Frontal cortex (tissue), 4 donors: ENCODE results near the gene ISLR. TPM values are rescaled to one million over a fixed set of nuclear protein-coding genes. Genes with fewer than 3 reads are reported as not detected.

Source experiments
- DNase-seq, 2 donors: peaks; one replicate each; pipeline ENCODE4 v3.0.0; 2012; ENCODE audit warnings: low spot score in 2 of 2
- FAIRE-seq: peaks from 2 replicates; lab custom pipeline; 2012; peaks lifted over from hg19 to GRCh38; lab: Jason Lieb, UNC
- total RNA-seq: library from RNA; depleted of rRNA; stranded (reverse); fragments of >200 nt; gene quantifications from one replicate; pipeline ENCODE4 v1.2.3, GENCODE V29; 2014
- donor health status: control.
- donor health status: control.
- donor health status: control.

Gene ISLR
- total RNA-seq, 1 donor from 2014 or later: 12.6 TPM

DNA sequence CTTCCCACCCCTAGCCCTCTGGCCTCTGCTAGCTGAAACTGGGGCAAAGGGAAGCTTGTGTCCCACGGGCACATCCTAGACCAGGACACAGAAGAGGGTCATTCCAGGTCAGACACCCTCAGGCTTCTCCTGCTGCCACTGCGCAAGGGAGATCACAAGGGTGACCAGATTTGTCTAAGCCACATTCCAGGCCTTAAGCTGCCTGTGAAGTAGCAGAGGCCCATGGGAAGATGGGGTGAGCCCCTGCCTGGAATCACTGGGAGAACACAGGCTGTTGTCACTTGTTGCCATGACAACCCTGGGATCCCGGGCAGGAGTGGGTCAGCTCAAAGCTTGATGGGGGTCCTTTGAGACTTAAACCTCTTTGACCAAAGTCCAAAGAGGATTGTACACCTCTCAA lies 18.3 kb downstream of the ISLR start:
- no peak for DNase-seq
- FAIRE-seq: no peak

DNA sequence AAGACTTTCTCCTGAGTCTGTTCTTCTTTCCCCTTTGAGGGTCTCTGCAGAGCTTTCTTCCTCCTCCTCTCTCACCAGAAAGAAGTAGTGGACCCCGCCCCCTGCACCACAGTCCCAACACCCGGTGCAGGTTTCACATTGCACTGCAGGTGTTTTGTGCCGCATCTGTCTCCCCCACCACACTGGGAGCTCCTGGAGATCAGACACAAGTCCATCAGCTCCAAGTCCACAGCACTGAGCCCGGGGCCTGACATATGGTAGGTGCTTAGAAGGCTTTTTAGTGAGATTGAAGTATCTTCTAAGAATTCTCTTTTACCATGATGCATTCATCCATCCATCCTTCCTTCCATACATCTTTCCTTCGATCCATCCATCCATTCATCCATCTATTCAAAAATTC lies 19.2 kb downstream of the ISLR start:
- FAIRE-seq (no peak), DNase-seq (no peak)

DNA sequence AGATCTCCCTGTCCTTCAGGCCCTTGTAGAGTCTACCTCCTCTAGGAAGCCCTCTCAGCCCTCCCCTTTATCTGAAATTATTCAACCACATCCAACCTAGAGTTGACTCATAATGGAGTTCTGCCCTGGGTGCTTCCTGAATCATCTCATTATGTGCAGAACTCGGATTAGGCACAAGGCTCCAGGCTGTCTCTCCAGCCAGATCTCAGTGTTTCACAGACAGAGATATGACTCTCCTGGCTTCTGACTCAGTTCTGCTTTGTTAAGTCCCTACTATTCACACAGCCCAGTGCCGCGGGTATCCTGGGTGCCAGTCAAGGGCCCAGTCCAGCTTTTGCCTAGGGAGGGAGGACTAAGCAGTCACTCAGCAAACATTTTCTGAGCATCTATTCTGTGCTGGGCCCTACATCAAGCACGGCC lies 19.8 kb downstream of the ISLR start:
- no peak for FAIRE-seq
- DNase-seq: no peak

DNA sequence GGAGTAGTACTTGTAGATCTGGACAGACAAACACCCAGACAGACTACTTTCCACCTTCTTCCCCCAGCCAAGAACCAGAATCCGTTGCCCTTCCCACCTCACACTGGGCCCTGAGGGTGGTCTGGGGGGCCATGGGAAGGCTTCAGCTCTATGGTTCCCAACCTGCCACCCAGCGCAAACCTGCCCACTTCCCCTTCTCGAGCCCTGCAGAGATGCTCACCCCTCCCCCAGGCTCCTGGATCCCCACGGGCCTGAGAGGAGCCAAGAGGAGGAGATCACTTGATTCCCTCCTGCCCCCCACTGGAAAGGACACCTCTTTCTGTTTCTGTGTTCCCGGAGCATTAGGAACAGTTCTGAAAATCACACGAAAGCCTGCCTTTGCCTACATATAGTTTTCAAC lies 20.4 kb downstream of the ISLR start:
- no peak for FAIRE-seq

GRCh38 chr15:74194572-74195559 lies 21.4 kb downstream of the ISLR start:
- no peak for FAIRE-seq

More for the DNA sequence above, 20.4 kb downstream of the ISLR start:
- no peak for DNase-seq

DNA sequence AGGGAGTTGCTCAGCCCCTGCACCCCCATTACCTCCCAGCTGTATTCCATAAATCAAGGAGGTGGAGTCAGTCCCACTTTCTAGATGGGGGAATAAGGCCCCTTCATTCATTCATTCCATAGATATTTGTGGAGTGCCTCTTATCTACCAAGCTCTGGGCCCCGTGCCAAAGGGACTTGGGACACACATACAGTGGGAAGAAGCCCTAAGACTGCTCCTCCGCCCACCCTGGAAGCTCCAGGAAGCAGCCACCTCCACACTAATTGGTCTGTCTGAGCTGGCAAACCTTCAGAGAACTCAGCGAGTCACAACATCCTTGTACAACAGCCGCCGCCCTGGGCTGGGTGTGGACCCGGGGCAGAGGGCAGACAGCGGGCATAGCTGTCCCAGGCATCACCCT lies 22.7 kb downstream of the ISLR start:
- DNase-seq (peak in 1 of 2 donors; percentile 44), FAIRE-seq (no peak)

More at GRCh38 chr15:74194572-74195559, 21.4 kb downstream of the ISLR start:
- no peak for DNase-seq

DNA sequence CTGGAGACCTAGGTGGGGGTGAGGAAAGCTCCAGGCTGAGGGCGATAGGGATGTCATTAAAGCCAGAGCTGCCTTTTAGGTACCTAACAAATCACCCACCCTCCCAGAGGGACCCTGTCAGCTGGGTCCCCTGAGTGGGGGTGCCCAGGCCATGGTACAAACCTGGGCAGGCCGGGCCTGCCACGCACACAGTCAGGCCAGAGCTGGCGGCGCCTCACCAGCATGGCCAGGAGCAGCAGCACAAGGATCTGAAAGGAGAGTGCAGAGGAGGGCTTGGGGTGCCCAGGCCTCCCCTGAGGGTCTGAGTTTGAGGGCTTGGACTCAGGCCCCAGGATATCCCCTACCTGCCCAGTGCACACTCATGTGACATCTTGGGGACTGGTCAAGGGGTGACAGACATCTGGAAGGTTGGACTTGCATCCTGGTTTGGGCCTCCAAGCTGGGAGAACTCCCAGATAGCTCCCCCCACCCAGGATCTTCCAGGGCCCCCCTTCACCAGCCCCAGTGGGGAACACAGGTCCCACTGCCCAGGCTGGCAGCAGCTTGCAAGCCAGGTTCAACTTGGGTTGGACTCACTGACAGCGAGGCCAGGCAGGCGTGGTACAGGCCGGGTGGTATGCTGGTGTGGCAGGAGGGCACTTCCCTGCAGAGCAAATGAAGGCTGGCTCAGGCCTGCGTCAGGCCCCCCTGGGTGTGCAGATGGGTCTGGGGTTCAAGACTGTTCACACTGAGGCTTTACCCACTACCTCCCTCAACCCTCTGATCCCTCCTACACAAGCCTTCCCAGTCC lies 23.9 kb downstream of the ISLR start:
- no peak for FAIRE-seq
- no peak for DNase-seq

- no peak for DNase-seq
- FAIRE-seq: no peak
Measured at GRCh38 chr15:74199297-74199652, 25.8 kb downstream of the ISLR start.

DNA sequence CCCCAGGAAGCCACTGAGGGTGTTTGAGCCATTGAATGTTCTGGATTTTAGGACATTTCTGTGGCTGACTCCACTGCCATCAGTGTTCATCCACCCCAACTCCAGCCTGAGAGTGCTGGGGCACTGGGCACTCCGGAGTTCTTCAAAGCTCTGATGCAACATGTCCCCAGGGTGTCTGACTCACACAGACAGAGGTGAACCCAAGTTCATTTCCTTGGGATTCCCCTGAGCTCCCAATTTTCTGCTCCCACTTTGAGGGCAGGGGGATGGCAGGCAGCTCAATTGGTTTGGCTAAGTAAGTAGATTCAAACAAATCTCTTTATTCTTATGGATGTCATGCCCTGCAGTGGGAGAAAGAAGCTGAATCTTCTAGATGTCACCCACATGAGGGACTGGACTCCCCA lies 26.9 kb downstream of the ISLR start:
- FAIRE-seq: no peak

GRCh38 chr15:74200871-74201419 lies 27.4 kb downstream of the ISLR start:
- no peak for FAIRE-seq
- DNase-seq: no peak

More for the DNA sequence above, 26.9 kb downstream of the ISLR start:
- no peak for DNase-seq

DNA sequence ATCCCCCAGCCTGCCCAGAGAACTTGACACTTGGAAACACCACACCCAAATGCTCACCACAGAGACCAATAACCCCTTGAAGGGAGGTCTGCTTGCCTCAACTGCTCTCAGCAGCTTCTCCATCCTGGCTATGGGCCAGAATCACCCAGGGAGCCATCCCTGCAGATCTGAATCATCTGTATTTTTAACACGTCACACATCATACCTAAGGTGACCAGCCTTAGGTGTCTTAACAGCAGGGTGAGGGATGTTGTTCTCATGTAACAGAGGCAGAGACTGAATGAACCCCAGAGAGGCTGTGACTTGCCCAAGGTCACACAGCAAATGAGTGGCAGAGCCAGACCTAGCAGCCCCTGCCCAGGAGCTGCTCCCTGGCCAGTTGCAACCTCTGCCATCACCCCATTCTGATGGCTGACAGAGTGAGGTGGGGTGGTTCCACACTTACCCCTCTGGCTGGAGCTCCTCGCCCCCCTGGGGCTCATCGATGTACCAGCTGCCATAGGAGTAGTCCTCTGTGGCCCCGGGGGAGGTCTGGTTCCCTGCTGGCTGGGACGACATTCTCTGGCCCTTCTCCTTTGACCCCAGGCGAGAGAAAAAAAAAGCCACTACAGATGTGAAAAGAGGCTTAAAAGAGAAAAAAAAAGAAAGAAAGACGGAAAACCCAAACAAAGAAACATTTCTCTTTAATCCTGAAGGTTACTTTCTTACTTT lies 28.4 kb downstream of the ISLR start:
- FAIRE-seq (no peak), DNase-seq (no peak)

GRCh38 chr15:74202452-74203401 lies 29.2 kb downstream of the ISLR start, which contains the start of gene STRA6:
Gene STRA6, minus strand, starts transcription at chr15:74202787. Its CDS starts 520 bp downstream, at chr15:74202267.
- DNase-seq: no peak
- FAIRE-seq: no peak

DNA sequence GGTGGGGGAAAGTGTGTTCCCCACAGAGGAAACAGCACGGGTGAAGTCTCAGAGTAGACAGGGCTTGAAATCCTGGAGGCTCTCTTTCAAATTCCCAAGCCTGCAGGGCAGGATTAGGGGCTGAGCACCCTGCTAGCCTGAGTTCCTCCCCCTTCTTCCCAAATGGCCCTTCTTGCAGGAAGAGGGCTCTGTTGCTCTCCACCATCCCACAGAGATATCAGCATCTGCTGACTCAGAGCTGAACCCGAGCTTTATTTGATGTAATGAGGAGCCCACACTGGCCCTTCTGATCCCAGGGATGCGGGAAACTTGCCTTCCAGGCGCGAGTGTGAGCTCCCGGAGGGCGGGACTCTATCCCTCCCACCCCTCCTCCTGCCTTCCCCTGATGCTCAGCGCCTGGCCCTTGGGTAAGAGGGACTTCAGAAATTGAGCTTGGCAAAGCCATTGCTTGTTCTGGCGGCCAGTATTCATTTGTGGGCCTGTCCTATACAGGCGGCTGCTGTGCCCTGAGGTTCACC lies 30.5 kb downstream of the ISLR start:
- FAIRE-seq: no peak
- DNase-seq: no peak

DNA sequence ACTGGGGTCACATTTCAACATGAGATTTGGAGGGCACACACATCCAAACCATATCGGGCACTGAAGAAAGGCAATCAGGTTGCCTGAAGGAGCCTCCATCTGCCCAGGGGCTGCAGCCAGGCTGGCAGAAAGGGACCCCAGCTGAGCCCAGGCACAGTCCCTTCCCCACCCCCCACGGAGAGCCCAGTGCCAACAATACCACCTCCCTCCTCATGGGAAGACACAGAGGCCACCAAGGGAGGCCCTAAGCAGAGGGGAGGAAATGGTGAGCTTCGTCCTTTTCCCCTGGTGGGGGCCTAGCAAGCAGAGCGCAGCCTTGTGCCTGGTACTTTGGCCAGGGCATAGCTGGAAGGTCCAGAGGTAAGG lies 32.1 kb downstream of the ISLR start:
- FAIRE-seq (no peak), DNase-seq (no peak)

DNA sequence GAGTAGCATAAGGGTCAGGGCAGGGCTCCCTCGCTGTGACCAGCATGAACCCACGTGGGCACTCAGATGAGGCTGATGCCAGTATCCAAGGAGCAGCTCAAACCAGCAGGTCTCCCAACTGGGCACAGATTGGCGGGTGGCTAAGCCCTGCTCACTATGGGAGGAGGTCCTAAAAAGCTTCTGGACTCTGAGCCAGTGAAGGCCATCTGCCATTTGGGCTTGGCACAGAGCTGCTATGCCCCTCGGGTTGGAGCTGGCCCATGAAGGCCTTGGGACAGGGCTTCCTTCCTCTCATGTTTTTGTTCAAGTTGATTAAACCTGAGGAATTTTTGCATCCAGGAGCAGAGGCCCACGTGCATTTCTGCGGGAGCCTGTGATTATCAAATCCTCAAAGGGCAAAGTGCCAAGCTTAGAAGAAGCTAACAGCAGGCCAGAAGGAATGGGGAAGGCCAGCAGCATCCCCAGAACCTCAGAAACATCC lies 33.3 kb downstream of the ISLR start:
- FAIRE-seq: no peak
- DNase-seq: no peak

- no peak for DNase-seq
Measured at GRCh38 chr15:74207652-74208440, 34.3 kb downstream of the ISLR start.

GRCh38 chr15:74208496-74208895 lies 35.0 kb downstream of the ISLR start:
- FAIRE-seq (no peak), DNase-seq (no peak)

More at GRCh38 chr15:74207652-74208440, 34.3 kb downstream of the ISLR start:
- FAIRE-seq: no peak
